Measurements from ENCODE around the gene CHPT1.

DNA sequence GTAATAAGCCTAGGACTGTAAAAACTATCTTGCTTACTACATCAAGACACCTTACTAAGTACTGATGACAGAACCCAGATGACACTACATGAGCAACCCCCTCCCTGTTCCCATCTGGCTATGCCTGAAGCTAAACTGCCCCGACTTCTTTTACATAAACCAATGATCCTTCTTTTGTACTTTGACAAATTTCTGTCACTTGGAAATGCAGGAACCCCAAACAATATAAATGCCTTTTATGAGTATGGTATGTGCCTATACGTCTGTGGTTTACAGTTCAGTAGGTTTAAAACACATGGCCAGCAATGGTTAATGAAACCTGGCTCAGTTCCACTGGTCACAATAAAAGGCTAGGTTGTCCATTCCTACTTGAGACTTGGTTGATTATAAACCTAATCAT, 35.7 kb downstream of the CHPT1 start:
- TF ChIP-seq CTCF (conservative IDR thresholded peaks at IDR 0.05 in 1 of 2, IDR thresholded peaks at IDR 0.05 in 1 of 2; ENCODE audit: extremely low read depth in 1 of 2, insufficient read depth in 1 of 2, low read depth in 1 of 2, low read length in 2 of 2) (no peak), EZH2 (IDR thresholded peaks at IDR 0.05; ENCODE audit: borderline replicate concordance, low read length) (no peak)
